A673 (cell line): ENCODE measurements around the gene CEP112. TPM values are rescaled to one million over a fixed set of nuclear protein-coding genes. Genes with fewer than 3 reads are reported as not detected.

Source experiments
- BruUV-seq: library from RNA; stranded (reverse); fragments of 400-500 nt; replicated peaks from 2 replicates; lab custom pipeline; 2021; lab: Mats Ljungman, UMichigan
- CTCF ChIA-PET: fragments of 300-600 bp; sonication (Branson Sonifier 250); formaldehyde crosslinking; loops from one replicate; lab custom pipeline; 2022; ENCODE audit warnings: antibody characterized with exemption; lab: Charles Lee
- POLR2A ChIA-PET: fragments of 300-600 bp; sonication (Branson Sonifier 250); formaldehyde crosslinking; loops from one replicate; lab custom pipeline; 2022; ENCODE audit warnings: antibody characterized with exemption; ENCODE audit not compliant: low non-redundant PET; lab: Charles Lee
- DNase-seq: peaks from one replicate; pipeline ENCODE4 v3.0.0-alpha.2; 2015; ENCODE audit warnings: low spot score
- H3K27ac ChIP-seq: fragments of 200-600 bp; sonication (generic); 2 replicates; pipeline ENCODE4 v1.5.1; 2016; ENCODE audit warnings: mixed run types, low read depth, mild to moderate bottlenecking, mixed read lengths, antibody characterized with exemption, low read length; ENCODE audit not compliant: poor library complexity, severe bottlenecking
- H3K27me3 ChIP-seq: fragments of 200-600 bp; sonication (generic); replicated peaks from 2 replicates; pipeline ENCODE4 v1.6.1; 2017; ENCODE audit warnings: mixed run types, low read depth, mild to moderate bottlenecking, mixed read lengths, antibody characterized with exemption, low read length; ENCODE audit not compliant: insufficient read depth, poor library complexity
- H3K36me3 ChIP-seq: fragments of 200-600 bp; sonication (generic); 2 replicates; pipeline ENCODE4 v1.6.1; 2016; ENCODE audit warnings: mixed run types, mild to moderate bottlenecking, mixed read lengths, antibody characterized with exemption, low read length; ENCODE audit not compliant: insufficient read depth, poor library complexity, severe bottlenecking
- H3K4me1 ChIP-seq: fragments of 200-600 bp; sonication (generic); 2 replicates; pipeline ENCODE4 v1.6.1; 2017; ENCODE audit warnings: mixed run types, mild to moderate bottlenecking, mixed read lengths, antibody characterized with exemption, low read length; ENCODE audit not compliant: insufficient read depth, poor library complexity, severe bottlenecking
- H3K4me3 ChIP-seq: fragments of 200-600 bp; sonication (generic); 2 replicates; pipeline ENCODE4 v1.5.1; 2016; ENCODE audit warnings: low read depth, mixed run types, mild to moderate bottlenecking, mixed read lengths, low read length; ENCODE audit not compliant: poor library complexity, severe bottlenecking
- H3K9me3 ChIP-seq: fragments of 200-600 bp; sonication (generic); 2 replicates; pipeline ENCODE4 v1.6.1; 2016; ENCODE audit warnings: mixed run types, low read depth, mild to moderate bottlenecking, mixed read lengths, antibody characterized with exemption, low read length; ENCODE audit not compliant: poor library complexity, severe bottlenecking
- CTCF ChIP-seq: fragments of 300-800, 200-600 bp; sonication (generic); conservative IDR thresholded peaks from 2 replicates; pipeline ENCODE4 v1.5.1; 2017; ENCODE audit warnings: low read depth, mild to moderate bottlenecking, antibody characterized with exemption, low read length, moderate library complexity, mixed read lengths
- EZH2 ChIP-seq: fragments of 200-600 bp; sonication (generic); IDR thresholded peaks from 2 replicates; pipeline ENCODE4 v1.6.1; 2017; ENCODE audit warnings: borderline replicate concordance, low read depth, mild to moderate bottlenecking, mixed read lengths, antibody characterized with exemption, low read length; ENCODE audit not compliant: poor library complexity, severe bottlenecking
- intact Hi-C: fragments of 100-400 bp; cut with micrococcal nuclease; formaldehyde crosslinking; loops from one replicate; pipeline ENCODE4 v1.10.0; 2022; ENCODE audit not compliant: unreplicated experiment
- total RNA-seq: library from RNA; stranded (reverse); gene quantifications from 2 replicates; pipeline ENCODE4 v1.2.3, GENCODE V29; 2021

CEP112 gene
- total RNA-seq, 1 experiment from 2014 or later, result 27.2 TPM

GRCh38 chr17:65598746-65599145 is 593.2 kb downstream of the CEP112 start:
- POLR2A ChIA-PET, result no interaction called here
- no peak for DNase-seq
- Histone ChIP-seq H3K36me3 (no peaks in the 10 kb centered on the region), H3K27ac (no peak overlapping the region), H3K9me3 (no peaks in the 10 kb centered on the region), H3K27me3 (no peaks in the 10 kb centered on the region), H3K4me3 (no peak overlapping the region), H3K4me1 (peaks cover 9% of the 10 kb centered on the region)
- no TSS peak for BruUV-seq
- CTCF ChIA-PET, result no interaction called here
- intact Hi-C loops, result no loop called here
- TF ChIP-seq CTCF (no peak), EZH2 (no peak)

- H3K4me1 ChIP-seq, result peaks cover 9% of the 10 kb centered on the region
- no peak overlapping the region for H3K27ac ChIP-seq
- no peak for TF ChIP-seq CTCF
- TF ChIP-seq EZH2, result no peak
- no peak for DNase-seq
- intact Hi-C loops, result no loop called here
- no peaks in the 10 kb centered on the region for H3K36me3 ChIP-seq
- no TSS peak for BruUV-seq
- CTCF ChIA-PET, result no interaction called here
- no peak overlapping the region for H3K4me3 ChIP-seq
- H3K9me3 ChIP-seq, result no peaks in the 10 kb centered on the region
- H3K27me3 ChIP-seq, result no peaks in the 10 kb centered on the region
- POLR2A ChIA-PET, result no interaction called here
These were observed 596.8 kb downstream of the CEP112 start for GRCh38 chr17:65595071-65595656.

GRCh38 chr17:65593855-65594845 is 597.8 kb downstream of the CEP112 start:
- peak overlapping the region; percentile 61 for H3K27ac ChIP-seq
- ChIA-PET POLR2A (interaction anchor here (0.6 kb wide), 1 partner anchor 531 kb away, joined by 3 read pairs; no protein-coding TSS in a partner anchor), CTCF (no interaction called here)
- TF ChIP-seq CTCF (no peak), EZH2 (no peak)
- no peaks in the 10 kb centered on the region for H3K9me3 ChIP-seq
- peak overlapping the region; percentile 18 for H3K4me3 ChIP-seq
- no peaks in the 10 kb centered on the region for H3K36me3 ChIP-seq
- BruUV-seq, result no TSS peak
- peak; percentile 38 for DNase-seq
- H3K27me3 ChIP-seq, result no peaks in the 10 kb centered on the region
- intact Hi-C loops, result no loop called here
- H3K4me1 ChIP-seq, result peaks cover 9% of the 10 kb centered on the region
